HG02571 (cell line): ENCODE measurements around the gene BCAS1.

Source experiments
- ATAC-seq: cut with Tn5 transposase; IDR thresholded peaks from one replicate; pipeline ENCODE4 v1.9.1; 2021; ENCODE audit warnings: mild to moderate bottlenecking, moderate library complexity; ENCODE audit not compliant: unreplicated experiment

The BCAS1 gene, protein sequence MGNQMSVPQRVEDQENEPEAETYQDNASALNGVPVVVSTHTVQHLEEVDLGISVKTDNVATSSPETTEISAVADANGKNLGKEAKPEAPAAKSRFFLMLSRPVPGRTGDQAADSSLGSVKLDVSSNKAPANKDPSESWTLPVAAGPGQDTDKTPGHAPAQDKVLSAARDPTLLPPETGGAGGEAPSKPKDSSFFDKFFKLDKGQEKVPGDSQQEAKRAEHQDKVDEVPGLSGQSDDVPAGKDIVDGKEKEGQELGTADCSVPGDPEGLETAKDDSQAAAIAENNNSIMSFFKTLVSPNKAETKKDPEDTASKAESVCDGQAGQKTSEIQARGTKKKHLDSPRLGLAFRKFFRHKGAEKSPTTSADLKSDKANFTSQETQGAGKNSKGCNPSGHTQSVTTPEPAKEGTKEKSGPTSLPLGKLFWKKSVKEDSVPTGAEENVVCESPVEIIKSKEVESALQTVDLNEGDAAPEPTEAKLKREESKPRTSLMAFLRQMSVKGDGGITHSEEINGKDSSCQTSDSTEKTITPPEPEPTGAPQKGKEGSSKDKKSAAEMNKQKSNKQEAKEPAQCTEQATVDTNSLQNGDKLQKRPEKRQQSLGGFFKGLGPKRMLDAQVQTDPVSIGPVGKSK

DNA sequence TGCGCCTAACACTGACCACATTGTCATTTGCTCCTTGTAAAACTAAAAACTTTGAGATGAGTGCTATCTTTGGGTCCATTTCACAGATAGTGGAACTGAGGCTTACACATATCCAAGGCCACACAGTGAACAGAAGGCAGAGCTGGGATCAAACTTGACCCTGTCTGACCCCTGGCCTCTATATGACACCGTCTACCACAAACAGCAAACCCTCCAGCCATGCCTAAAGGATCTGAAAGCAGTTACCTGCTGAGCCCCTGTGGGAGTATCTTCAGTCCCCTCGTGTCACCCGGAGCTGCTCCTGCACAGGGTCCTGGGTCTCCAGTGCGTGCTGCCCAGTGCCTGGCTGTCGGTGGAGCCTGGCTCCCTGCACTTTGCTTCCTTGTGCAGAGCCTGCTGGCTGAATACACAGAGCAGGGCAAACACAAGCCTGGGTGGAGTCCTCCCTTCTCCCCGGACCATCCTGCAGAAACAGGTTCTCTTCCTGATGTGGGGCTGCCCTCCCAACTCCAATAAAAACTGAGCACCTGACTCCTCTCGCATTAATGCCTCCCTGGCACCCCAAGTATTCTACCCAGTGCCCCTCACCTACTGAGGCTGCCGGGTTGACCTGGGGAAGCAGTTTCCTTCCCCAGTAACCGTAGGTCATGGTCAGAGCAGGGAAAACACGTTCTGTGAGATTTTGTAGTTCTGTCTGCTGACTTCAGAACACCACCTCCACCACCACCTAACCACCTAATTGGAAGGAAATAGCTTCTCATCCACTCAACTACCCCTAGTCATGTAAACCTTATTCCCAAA is at the start of gene BCAS1:
Gene BCAS1, minus strand, starts transcription at position 408 of the 801 bp plus-strand sequence. CDS start 11,876 bp downstream, outside the sequence.
- ATAC-seq, result no peak

DNA sequence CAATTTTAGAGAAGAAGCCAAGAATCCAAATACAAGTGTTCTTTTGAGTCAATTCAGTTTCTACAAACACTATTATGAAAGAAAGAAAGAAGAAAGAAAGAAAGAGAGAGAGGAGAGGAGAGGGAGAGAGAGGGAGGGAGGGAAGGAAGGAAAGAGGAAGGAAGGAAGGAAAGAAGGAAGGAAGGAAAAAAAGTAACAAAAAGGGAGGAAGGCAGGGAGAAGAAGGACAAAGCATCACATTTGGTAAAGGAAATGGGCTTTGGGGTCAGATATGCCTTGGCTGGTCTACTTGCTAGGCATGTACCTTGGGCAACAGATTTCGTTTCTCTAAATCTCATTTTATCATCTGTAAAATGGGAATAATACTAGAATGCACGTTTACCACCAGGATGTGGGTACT is 49.4 kb upstream of the BCAS1 start:
- no peak for ATAC-seq

DNA sequence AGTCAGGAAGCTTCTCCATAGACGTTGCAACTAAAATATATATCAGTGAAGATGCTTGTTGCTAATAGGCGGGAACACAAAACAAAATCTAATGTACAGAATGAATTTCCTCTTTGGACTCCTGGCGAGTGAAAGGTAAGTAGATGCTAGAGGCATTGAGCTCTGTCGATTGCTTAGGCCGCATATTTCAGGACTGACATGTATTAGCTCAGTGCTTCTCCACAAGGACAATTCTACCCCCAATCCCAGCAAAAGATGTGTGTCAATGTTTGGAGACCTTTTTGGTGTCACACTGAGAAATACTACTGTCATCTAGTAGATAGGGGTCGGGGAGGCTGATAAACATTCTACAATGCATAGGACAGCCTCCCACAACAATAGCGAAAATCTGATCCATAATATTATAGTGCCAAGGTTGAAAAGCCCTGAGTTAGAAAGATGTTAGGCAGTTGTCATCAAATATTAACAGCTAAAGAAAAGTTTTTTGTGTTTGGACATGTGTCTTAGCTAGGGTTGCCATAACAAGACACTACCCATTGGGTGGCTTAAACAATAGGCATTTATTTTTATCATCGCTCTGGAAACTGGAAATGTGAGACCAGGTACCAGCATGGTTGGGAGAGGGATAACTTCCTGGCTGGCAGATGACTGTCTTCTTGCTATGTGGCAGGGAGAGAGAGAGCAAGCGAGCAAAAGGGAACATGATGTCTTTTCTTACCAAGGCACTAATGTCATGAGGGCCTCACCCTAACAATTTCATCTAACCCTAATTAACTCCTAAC is 48.0 kb upstream of the BCAS1 start:
- no peak for ATAC-seq

DNA sequence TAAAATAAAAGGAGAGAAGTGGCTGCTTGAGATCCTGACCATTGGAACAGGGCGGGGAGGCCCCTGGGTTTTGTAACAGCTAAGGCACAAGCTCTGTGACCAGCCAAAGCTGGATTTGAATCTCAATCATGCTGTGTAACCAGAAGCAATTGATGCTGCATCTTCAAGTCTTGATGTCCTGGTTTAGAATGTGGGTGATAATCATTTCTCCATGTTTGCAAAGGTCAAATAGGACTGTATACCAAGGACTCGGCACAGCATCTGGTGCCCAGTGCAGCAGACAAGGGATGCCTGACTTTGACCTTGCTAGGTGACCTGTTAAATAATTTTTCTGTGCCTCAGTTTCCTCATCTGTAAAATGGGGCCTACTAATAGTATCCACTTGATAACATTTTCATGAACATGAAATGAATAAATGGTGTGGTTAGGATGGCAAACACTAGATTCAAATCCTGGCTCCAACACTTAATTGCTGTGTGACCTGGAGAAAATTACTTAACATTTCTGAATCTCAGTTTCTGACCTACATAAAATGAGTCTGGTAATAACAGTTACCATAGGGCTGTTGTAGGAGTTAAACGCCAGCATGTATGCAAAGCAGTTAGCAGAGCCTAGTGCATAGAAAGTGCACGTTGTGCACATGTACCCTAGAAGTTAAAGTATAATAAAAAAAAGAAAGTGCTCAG is 46.3 kb upstream of the BCAS1 start:
- no peak for ATAC-seq

DNA sequence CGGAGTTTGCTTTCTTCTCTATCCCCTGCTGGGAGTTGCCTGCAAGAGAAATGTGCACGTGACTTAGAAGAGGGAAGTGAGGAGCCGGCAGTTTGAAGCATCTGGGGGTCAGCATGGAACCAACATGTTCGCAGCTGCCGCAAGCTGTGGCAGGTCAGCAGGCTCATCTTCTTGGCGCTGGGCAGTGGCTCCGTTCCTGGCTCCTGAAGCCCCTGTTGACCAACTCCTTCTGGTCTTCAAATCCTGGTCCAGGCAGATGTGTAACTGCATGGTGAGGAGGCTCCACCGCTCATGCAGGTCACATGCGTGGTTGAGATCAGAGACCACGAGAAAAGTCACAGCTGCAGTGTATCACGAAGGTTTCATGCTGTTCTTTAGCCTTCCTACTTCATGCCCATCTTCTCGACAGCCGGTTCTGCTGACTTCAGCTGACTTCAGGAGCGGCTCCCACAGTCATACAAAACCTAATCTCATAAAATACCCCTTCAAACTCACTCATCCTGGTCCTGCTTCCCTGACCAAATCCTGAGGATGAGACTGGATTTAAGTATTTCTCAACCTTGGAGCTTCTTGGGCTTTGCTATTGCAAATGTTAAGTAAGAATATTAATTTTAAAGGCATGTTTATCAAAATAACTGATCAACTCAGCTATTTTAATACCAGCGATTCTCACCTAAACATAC is 44.9 kb upstream of the BCAS1 start:
- no peak for ATAC-seq

GRCh38 chr20:54114109-54114508 is 43.7 kb upstream of the BCAS1 start:
- no peak for ATAC-seq

DNA sequence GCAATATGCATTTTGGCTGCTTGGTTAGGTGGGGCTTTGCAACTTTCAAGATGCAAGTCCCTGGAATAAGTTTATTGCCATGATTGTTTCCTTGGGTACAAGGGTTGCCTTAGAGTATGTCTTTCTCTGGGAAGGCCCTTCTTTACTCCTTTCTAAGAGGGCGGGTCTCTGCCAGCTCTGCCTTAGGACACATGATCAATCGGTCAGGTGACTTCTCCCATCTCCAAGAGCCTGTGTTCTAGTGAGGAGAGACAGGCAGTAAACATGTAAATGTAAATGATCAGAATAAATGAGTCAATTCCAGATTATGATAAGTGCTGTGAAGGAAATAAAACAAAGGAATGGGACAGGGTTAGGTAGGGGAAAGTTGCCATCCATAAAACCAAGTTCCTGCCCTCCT is 43.2 kb upstream of the BCAS1 start:
- no peak for ATAC-seq

- no peak for ATAC-seq
Observed at GRCh38 chr20:54112221-54112884, 42.0 kb upstream of the BCAS1 start.

DNA sequence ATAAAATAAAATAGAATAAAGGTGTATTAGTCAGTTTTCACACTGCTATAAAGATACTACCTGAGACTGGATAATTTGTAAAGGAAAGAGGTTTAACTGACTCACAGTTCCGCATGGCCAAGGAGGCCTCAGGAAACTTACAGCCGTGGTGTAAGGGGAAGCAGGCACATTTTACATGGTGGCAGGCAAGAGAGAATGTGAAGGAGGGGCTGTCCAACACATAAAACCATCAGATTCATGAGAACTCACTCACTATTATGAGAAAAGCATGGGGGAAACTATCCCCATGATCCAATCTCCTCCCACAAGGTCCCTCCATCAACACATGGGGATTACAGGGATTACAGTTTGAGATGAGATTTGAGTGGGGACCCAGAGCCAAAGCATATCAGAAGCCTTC is 41.1 kb upstream of the BCAS1 start:
- no peak for ATAC-seq

DNA sequence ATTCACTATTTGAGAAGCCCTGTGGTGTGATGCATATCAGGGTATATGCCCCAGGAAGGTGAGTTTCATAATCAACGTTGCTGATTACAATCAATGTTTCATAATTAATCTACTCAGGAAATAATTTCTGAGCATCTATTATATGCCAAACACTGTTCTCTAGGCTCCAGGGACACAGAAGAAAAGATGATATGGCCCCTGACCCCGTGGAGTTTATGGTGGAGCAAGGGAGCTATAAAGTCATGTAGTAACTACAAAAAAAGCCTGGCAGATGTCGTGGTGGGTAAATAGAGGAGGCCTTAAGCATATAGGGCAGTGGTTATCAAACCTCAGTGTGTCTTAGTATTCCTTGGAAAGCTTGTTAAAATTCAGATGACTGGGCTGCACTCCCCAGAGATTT is 40.1 kb upstream of the BCAS1 start:
- no peak for ATAC-seq

DNA sequence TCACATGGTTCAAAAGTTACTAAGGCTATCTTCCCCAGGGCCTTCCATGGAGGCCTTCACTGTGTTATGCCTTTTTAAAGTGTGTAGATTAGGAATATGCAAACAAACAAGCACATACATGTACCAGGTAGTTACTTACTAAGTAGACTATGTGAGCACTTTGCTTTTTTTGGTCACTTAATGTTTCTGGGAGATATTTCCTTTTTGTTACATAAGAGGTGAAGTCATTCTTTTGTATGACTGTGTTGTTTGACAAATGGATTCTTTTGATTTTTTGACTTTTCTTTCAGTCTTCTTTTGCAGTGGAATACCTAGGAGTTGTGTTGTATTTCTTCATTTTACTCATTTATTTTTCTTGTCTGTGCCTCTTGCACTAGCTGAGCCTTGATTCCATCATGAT is 39.6 kb upstream of the BCAS1 start:
- ATAC-seq, result no peak

- ATAC-seq, result no peak
Observed at GRCh38 chr20:54108817-54109216, 38.4 kb upstream of the BCAS1 start.

DNA sequence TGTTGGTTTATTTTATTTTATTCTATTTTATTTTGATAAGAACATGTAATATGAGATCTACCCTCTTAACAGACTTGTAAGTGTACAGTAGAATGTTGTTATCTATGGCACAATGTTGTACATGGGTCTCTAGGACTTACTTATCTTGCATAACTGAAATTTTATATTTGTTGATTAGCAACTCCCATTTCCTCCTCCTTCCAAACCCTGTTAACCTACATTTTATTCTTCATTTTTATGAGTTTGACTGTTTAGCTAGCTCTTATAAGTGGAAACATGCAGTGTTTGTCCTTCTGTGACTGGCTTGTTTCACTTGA is 37.9 kb upstream of the BCAS1 start:
- no peak for ATAC-seq

DNA sequence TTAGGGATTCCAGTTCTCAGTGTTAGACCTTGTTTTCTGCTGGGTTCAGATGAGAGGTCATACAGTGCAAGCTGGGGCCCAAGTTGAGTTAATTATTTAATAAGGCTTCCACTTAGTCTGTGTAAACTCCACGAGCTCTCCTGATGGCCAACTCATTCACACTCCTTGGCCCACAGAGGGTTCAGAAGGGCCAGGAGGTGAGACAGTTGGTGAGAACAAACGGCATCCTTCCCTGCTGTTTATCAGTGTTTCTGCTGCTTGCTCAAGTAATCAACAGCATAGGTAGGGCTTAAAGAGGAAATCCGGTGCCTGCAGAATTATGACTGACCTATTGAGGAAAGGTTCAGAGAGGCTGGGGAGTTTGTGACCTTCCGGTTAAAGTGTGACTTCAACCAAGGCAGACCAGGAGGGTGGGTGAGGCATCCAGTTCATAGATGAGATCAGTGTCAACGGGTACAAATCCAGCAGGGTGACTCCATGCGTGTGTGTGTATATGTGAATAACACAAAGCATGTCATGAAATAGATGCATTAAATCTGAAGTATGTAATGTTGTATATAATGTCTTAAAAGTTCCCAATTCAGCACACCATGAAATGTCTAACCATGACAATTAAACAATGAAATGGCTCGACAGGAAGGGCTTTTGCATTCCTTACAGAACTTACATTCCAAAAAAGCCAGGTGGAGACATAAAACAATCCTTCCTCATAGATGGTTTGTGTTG is 37.4 kb upstream of the BCAS1 start:
- ATAC-seq, result no peak

DNA sequence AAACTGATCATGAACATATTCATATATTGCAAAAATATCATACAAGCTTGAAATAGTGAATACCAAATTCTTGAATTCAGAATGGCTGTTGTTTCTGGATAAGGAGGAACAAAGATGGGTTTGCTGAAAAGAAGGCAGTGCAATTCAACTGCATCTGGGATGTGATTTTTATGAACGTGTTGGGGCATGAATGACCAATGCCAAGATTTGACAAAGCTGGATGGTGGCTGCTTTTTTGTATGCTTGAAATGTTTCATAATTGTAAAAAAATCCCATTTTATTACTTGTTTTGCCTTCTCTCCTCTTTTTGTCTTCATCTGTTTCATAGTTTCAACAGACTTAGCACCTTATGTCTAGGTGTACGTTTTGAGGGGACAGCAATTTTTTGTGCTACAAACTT is 36.8 kb upstream of the BCAS1 start:
- no peak for ATAC-seq

DNA sequence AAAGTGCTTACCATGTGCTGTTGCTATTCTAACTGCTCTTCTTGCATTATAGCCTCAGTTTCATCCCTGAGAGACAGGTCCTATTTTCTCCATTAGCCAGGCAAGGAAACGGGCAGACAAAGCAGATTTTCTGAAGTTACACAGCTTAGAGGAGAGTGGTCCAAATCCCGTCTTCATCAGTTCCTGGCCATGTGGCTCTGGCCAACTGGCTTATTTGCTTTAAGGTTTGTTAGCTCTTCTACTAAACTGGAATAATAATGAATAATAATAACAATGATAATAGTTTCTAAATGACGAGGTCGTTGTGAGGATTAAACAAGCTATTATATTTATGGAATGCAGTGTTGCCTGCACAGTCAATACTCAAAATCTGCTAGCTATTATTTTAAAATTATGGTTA is 35.8 kb upstream of the BCAS1 start:
- ATAC-seq, result no peak

DNA sequence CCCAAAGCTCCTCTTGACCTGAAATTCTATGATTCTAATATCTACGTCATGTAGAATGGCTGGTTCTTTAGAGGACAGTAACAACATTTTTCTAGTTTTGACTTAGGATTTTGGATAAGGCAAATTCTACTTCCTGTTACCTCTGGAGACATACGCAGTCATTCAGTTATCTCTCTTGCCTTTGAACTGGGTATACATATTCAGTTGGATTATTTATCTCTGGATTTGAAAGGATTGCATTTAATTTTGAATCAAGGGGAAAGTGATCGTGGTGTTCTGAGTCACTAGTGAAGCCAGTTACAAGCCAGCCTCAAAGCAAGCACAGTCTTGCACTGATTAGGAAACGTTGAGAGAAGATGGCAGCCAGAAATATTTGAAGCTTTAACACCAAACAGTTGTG is 35.3 kb upstream of the BCAS1 start:
- ATAC-seq, result no peak

DNA sequence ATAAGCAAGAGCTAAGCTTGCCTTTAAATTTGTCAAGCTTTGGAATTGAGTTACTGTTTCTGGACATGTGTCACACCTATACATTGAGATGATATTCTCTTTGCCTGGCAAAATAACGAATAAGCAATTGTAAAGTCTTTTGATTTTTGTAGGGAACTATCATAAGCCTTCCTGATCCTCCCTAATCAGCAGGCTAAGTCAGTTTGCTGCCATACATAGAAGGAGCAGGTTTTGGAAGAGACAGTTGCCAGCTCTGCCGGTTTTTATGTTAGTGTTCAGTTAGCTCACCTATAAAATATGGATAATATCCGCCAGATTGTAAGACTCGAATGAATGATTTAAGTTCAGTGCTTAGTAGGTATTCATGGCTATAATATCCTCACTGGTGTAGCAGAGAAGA is 34.4 kb upstream of the BCAS1 start:
- no peak for ATAC-seq
